Muscle layer of colon (tissue), 2 donors: Measurements from ENCODE around the gene CABP5.

Experiments used
- H3K27ac ChIP-seq: one replicate; pipeline ENCODE4 v1.7.0; 2013; ENCODE audit warnings: low read depth, mild to moderate bottlenecking, low read length, moderate library complexity
- H3K27me3 ChIP-seq, 2 donors: one replicate each; pipeline ENCODE4 v1.7.0; 2013; ENCODE audit warnings: low read length in 2 of 2, mild to moderate bottlenecking in 2 of 2; ENCODE audit not compliant: insufficient read depth in 2 of 2, control insufficient read depth in 1 of 2
- H3K36me3 ChIP-seq: one replicate; pipeline ENCODE4 v1.7.0; 2013; ENCODE audit warnings: mild to moderate bottlenecking, low read length; ENCODE audit not compliant: insufficient read depth
- H3K4me1 ChIP-seq: one replicate; pipeline ENCODE4 v1.7.0; 2013; ENCODE audit warnings: mild to moderate bottlenecking, low read length; ENCODE audit not compliant: insufficient read depth
- H3K4me3 ChIP-seq, 2 donors: one replicate each; pipeline ENCODE4 v1.7.0; 2013; ENCODE audit warnings: low read length in 2 of 2, low read depth in 1 of 2, mild to moderate bottlenecking in 1 of 2, moderate library complexity in 1 of 2
- H3K9ac ChIP-seq: one replicate; pipeline ENCODE4 v1.7.0; 2013; ENCODE audit warnings: low read length
- H3K9me3 ChIP-seq: one replicate; pipeline ENCODE4 v1.7.0; 2013; ENCODE audit warnings: mild to moderate bottlenecking, low read length
- donor health status: abdominal sarcoma.
- donor health status: Adenocarcinoma of cecum.

The CABP5 gene

GRCh38 chr19:48029431-48029830 lies 14.4 kb downstream of the CABP5 start:
- no peaks in the 10 kb centered on the region for H3K36me3 ChIP-seq
- no peak overlapping the region for H3K27ac ChIP-seq
- H3K4me1 ChIP-seq: no peaks in the 10 kb centered on the region
- no peak overlapping the region for H3K9ac ChIP-seq
- H3K4me3 ChIP-seq: no peak overlapping the region
- no peaks in the 10 kb centered on the region for H3K9me3 ChIP-seq
- H3K27me3 ChIP-seq: peaks cover 0 to 3% of the 10 kb centered on the region in 2 donors

GRCh38 chr19:48025480-48025879 lies 18.4 kb downstream of the CABP5 start:
- Histone ChIP-seq H3K9ac (no peak overlapping the region), H3K9me3 (no peaks in the 10 kb centered on the region), H3K4me1 (no peaks in the 10 kb centered on the region), H3K4me3 (no peak overlapping the region), H3K27me3 (peaks cover 0 to 3% of the 10 kb centered on the region in 2 donors), H3K36me3 (no peaks in the 10 kb centered on the region), H3K27ac (no peak overlapping the region)

- Histone ChIP-seq H3K27me3 (peaks cover 0 to 3% of the 10 kb centered on the region in 2 donors), H3K9me3 (no peaks in the 10 kb centered on the region), H3K4me1 (no peaks in the 10 kb centered on the region), H3K9ac (no peak overlapping the region), H3K27ac (no peak overlapping the region), H3K4me3 (no peak overlapping the region), H3K36me3 (no peaks in the 10 kb centered on the region)
These were observed 20.4 kb downstream of the CABP5 start for GRCh38 chr19:48023518-48023917.

GRCh38 chr19:48023011-48023410 lies 20.9 kb downstream of the CABP5 start:
- H3K27me3 ChIP-seq: peaks cover 0 to 3% of the 10 kb centered on the region in 2 donors
- H3K36me3 ChIP-seq: no peaks in the 10 kb centered on the region
- H3K4me3 ChIP-seq: no peak overlapping the region
- no peak overlapping the region for H3K9ac ChIP-seq
- no peaks in the 10 kb centered on the region for H3K9me3 ChIP-seq
- no peak overlapping the region for H3K27ac ChIP-seq
- no peaks in the 10 kb centered on the region for H3K4me1 ChIP-seq

- no peaks in the 10 kb centered on the region for H3K4me1 ChIP-seq
- no peaks in the 10 kb centered on the region for H3K36me3 ChIP-seq
- no peaks in the 10 kb centered on the region for H3K27me3 ChIP-seq
- H3K9me3 ChIP-seq: no peaks in the 10 kb centered on the region
- no peak overlapping the region for H3K27ac ChIP-seq
- no peak overlapping the region for H3K9ac ChIP-seq
- H3K4me3 ChIP-seq: no peak overlapping the region
These were observed 23.2 kb downstream of the CABP5 start for GRCh38 chr19:48020686-48021085.

GRCh38 chr19:48010932-48011758 lies 32.7 kb downstream of the CABP5 start:
- Histone ChIP-seq H3K27me3 (peaks cover 0 to 4% of the 10 kb centered on the region in 2 donors), H3K9ac (no peak overlapping the region), H3K4me3 (no peak overlapping the region), H3K4me1 (no peaks in the 10 kb centered on the region), H3K36me3 (no peaks in the 10 kb centered on the region), H3K27ac (no peak overlapping the region), H3K9me3 (no peaks in the 10 kb centered on the region)

GRCh38 chr19:48006762-48007161 lies 37.1 kb downstream of the CABP5 start:
- H3K9ac ChIP-seq: no peak overlapping the region
- H3K36me3 ChIP-seq: no peaks in the 10 kb centered on the region
- H3K27ac ChIP-seq: no peak overlapping the region
- no peaks in the 10 kb centered on the region for H3K9me3 ChIP-seq
- peaks cover 0 to 4% of the 10 kb centered on the region in 2 donors for H3K27me3 ChIP-seq
- no peaks in the 10 kb centered on the region for H3K4me1 ChIP-seq
- no peak overlapping the region for H3K4me3 ChIP-seq

GRCh38 chr19:48004236-48004635 lies 39.6 kb downstream of the CABP5 start:
- Histone ChIP-seq H3K9me3 (no peaks in the 10 kb centered on the region), H3K27me3 (peaks cover 0 to 4% of the 10 kb centered on the region in 2 donors), H3K36me3 (no peaks in the 10 kb centered on the region), H3K27ac (no peak overlapping the region), H3K9ac (no peak overlapping the region), H3K4me3 (no peak overlapping the region), H3K4me1 (no peaks in the 10 kb centered on the region)

GRCh38 chr19:48000846-48001245 lies 43.0 kb downstream of the CABP5 start:
- Histone ChIP-seq H3K4me3 (no peak overlapping the region), H3K36me3 (no peaks in the 10 kb centered on the region), H3K9me3 (no peaks in the 10 kb centered on the region), H3K4me1 (no peaks in the 10 kb centered on the region), H3K27ac (no peak overlapping the region), H3K9ac (no peak overlapping the region), H3K27me3 (no peaks in the 10 kb centered on the region)

- no peak overlapping the region for H3K9ac ChIP-seq
- H3K27ac ChIP-seq: no peak overlapping the region
- no peaks in the 10 kb centered on the region for H3K4me1 ChIP-seq
- H3K4me3 ChIP-seq: no peak overlapping the region
- H3K36me3 ChIP-seq: no peaks in the 10 kb centered on the region
- H3K27me3 ChIP-seq: no peaks in the 10 kb centered on the region
- H3K9me3 ChIP-seq: no peaks in the 10 kb centered on the region
These were observed 45.1 kb downstream of the CABP5 start for GRCh38 chr19:47998800-47999199.

- H3K4me1 ChIP-seq: no peaks in the 10 kb centered on the region
- no peaks in the 10 kb centered on the region for H3K36me3 ChIP-seq
- H3K4me3 ChIP-seq: no peak overlapping the region
- no peak overlapping the region for H3K27ac ChIP-seq
- H3K9me3 ChIP-seq: no peaks in the 10 kb centered on the region
- H3K27me3 ChIP-seq: no peaks in the 10 kb centered on the region
- H3K9ac ChIP-seq: no peak overlapping the region
These were observed 47.6 kb downstream of the CABP5 start for GRCh38 chr19:47996230-47996727.
